HG02759 (cell line): ENCODE results near the gene SLC12A4.

ENCODE experiments used
- ATAC-seq: cut with Tn5 transposase; IDR thresholded peaks from one replicate; pipeline ENCODE4 v1.9.1; 2021; ENCODE audit warnings: mild to moderate bottlenecking, moderate library complexity; ENCODE audit not compliant: unreplicated experiment

The SLC12A4 gene

GRCh38 chr16:67907397-67908180 lies 60.8 kb downstream of the SLC12A4 start:
- ATAC-seq = no peak

GRCh38 chr16:67902831-67903230 lies 65.6 kb downstream of the SLC12A4 start:
- ATAC-seq = no peak

GRCh38 chr16:67901734-67902133 lies 66.7 kb downstream of the SLC12A4 start:
- ATAC-seq = no peak

- ATAC-seq = no peak
Observed at GRCh38 chr16:67897231-67897630, 71.2 kb downstream of the SLC12A4 start.

GRCh38 chr16:67893743-67894399 lies 74.6 kb downstream of the SLC12A4 start:
- no peak for ATAC-seq
